GM18873 (cell line): ENCODE results near the gene LYZL1.
"Not testable (repeated sequence)": the region's sequence is repeated elsewhere in the genome, so short reads cannot be mapped to it uniquely, and the experiment has no call there.

Experiments used
- ATAC-seq: cut with Tn5 transposase; IDR thresholded peaks from one replicate; pipeline ENCODE4 v1.9.1; 2021; ENCODE audit warnings: mild to moderate bottlenecking, moderate library complexity, moderate number of reproducible peaks; ENCODE audit not compliant: unreplicated experiment, low FRiP score

The LYZL1 gene

GRCh38 chr10:29326886-29327745 is 38.2 kb downstream of the LYZL1 start:
- ATAC-seq = no peak

GRCh38 chr10:29327746-29328102 is 38.9 kb downstream of the LYZL1 start:
- ATAC-seq = no peak

GRCh38 chr10:29328983-29329382 is 40.1 kb downstream of the LYZL1 start:
- no peak for ATAC-seq

GRCh38 chr10:29329420-29329819 is 40.5 kb downstream of the LYZL1 start:
- ATAC-seq = no peak

GRCh38 chr10:29332061-29332760 is 43.3 kb downstream of the LYZL1 start:
- no peak for ATAC-seq

GRCh38 chr10:29332761-29333148 is 43.9 kb downstream of the LYZL1 start:
- ATAC-seq = no peak

GRCh38 chr10:29337526-29337925 is 48.7 kb downstream of the LYZL1 start:
- not testable (repeated sequence) for ATAC-seq

GRCh38 chr10:29343607-29344038 is 54.8 kb downstream of the LYZL1 start:
- no peak for ATAC-seq

- no peak for ATAC-seq
These were observed 55.4 kb downstream of the LYZL1 start for GRCh38 chr10:29344073-29344820.

- ATAC-seq = no peak
These were observed 56.5 kb downstream of the LYZL1 start for GRCh38 chr10:29345144-29345909.

- no peak for ATAC-seq
These were observed 57.0 kb downstream of the LYZL1 start for GRCh38 chr10:29345910-29346209.

GRCh38 chr10:29346296-29347001 is 57.6 kb downstream of the LYZL1 start:
- no peak for ATAC-seq

GRCh38 chr10:29348836-29349235 is 60.0 kb downstream of the LYZL1 start:
- no peak for ATAC-seq

- ATAC-seq = no peak
These were observed 64.4 kb downstream of the LYZL1 start for GRCh38 chr10:29353305-29353704.

- no peak for ATAC-seq
These were observed 65.2 kb downstream of the LYZL1 start for GRCh38 chr10:29353887-29354561.

- no peak for ATAC-seq
These were observed 66.6 kb downstream of the LYZL1 start for GRCh38 chr10:29355411-29355991.

GRCh38 chr10:29356931-29357330 is 68.1 kb downstream of the LYZL1 start:
- ATAC-seq = no peak

GRCh38 chr10:29358010-29358616 is 69.2 kb downstream of the LYZL1 start:
- no peak for ATAC-seq
